ENCODE results near the gene TOP3A.
"Not testable (repeated sequence)": the region's sequence is repeated elsewhere in the genome, so short reads cannot be mapped to it uniquely, and the experiment has no call there.

Gene TOP3A

DNA sequence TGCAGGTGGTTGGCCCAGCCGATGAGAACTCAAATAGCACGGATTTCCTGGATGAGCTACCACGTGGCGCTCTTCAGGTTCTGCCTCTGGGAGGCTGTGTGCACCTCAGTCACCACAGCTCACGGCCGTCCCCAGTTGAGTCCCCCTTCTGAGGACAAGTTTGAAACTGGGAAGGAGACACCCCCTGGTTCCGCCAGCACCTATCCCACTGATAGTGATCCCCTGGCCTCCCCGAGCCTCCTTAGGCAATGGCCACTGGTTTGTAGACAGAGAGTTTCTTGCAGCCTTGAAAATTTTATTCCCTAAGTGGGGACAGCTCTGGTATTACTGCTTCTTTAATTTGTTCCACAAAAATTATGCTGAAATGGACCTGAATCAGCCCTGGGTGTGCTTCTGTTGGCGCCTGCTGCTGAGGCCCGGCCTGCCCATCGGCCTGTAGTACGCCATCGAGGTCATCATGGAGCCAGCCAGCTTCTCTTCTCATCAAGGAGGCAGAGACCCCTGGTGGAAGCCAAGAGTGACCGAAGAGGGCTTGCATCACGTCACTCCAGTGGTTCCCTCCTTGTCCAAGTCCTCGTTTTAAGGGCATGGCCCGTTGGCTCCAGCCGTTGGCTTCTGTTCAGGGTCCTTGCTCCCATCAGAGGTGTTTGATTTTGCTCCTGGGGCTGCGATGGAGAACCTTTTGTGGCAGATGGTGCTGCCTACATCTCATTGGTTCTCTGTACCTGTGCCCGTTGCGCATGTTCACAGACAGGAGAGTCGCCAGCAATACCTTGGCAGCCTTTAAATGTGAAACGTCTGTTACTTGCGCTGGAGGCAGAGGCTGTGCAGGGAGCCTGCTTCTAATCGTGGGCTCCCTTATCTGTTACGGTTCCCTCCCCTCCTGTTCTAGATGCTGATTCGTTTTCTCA is 9.6 kb upstream of the TOP3A start:
- no peak for DNase-seq

GRCh38 chr17:18323507-18324139 is 8.8 kb upstream of the TOP3A start:
- DNase-seq: no peak

GRCh38 chr17:18323007-18323406 is 8.2 kb upstream of the TOP3A start:
- no peak for DNase-seq

DNA sequence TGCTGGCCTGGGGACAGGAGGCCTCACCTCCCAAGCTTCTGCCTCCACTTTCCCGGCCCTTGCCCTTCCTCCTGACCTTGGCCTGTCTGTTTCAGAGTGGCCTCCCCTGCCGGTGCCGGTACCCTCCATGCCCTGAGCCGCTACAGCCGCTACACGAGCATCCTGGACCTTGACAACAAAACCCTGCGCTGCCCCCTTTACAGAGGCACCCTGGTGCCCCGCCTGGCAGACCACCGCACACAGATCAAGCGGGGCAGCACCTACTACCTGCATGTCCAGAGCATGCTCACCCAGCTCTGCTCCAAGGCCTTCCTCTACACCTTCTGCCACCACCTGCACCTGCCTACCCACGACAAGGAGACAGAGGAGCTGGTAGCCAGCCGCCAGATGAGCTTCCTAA is 7.7 kb upstream of the TOP3A start:
- no peak for DNase-seq

- DNase-seq: no peak
These were observed 6.5 kb upstream of the TOP3A start for GRCh38 chr17:18321309-18321708.

- DNase-seq: no peak
These were observed 5.5 kb upstream of the TOP3A start for GRCh38 chr17:18320301-18320700.

DNA sequence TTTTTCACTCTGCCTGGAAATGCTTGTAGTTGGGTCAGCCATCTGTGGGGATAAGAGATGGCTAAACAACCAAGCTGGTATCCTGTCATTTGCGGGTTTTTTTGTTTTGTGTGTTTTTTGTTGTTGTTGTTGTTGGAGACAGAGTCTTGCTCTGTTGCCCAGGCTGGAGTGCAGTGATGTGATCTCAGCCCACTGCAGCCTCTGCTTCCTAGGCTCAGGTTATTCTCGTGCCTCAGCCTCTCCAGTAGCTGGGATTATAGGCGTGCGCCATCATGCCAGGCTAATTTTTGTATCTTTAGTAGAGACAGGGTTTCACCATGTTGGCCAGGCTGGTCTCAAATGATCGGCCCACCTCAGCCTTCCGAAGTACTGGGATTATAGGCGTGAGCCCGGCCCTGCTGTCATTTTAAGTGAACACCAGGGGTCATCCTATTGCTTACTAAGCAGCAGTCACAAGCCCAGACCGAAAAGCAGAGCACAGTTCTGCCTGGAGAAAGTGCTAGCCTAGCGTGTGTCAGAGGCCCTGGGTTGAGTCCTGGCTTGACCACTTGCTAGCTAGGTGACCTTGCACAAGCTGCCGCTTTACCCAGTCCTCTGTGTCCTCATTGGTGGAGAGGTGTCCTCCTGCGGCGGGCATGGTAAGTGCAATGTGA is 4.9 kb upstream of the TOP3A start:
- no peak for DNase-seq

- DNase-seq: no peak
These were observed 4.1 kb upstream of the TOP3A start for GRCh38 chr17:18318771-18319450.

DNA sequence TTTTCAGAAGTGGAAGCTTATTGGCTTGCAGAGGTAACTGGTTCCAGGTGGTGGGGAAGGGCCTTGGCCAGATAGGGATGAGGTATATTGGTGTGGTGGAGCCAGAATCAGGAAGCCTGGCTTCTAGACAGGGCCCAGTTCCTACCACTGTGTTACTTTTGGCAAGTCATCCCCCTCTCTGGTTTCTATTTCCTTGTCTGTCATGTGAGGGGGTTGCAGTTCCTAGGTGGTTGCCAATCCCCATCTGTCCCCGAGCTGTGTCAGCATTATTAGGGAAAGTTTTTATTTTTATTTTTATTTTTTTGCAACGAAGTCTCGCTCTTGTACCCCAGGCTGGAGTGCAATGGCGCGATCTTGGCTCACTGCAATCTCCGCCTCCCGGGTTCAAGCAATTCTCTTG is 3.3 kb upstream of the TOP3A start:
- DNase-seq: no peak

DNA sequence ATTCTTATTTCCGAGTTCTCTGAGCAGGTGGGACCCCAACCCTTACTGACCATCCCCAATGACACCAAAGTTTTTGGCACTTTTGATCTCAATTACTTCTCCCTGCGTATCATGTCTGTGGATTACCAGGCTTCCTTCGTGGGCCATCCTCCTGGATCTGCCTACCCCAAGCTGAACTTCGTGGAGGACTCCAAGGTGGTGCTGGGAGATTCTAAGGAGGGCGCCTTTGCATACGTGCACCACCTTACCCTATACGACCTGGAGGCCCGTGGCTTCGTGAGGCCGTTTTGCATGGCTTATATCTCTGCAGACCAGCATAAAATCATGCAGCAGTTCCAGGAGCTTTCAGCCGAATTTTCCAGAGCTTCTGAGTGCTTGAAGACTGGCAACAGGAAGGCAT is 1.2 kb upstream of the TOP3A start:
- DNase-seq: no peak

GRCh38 chr17:18315562-18315922 is 748 bp upstream of the TOP3A start:
- DNase-seq: no peak

DNA sequence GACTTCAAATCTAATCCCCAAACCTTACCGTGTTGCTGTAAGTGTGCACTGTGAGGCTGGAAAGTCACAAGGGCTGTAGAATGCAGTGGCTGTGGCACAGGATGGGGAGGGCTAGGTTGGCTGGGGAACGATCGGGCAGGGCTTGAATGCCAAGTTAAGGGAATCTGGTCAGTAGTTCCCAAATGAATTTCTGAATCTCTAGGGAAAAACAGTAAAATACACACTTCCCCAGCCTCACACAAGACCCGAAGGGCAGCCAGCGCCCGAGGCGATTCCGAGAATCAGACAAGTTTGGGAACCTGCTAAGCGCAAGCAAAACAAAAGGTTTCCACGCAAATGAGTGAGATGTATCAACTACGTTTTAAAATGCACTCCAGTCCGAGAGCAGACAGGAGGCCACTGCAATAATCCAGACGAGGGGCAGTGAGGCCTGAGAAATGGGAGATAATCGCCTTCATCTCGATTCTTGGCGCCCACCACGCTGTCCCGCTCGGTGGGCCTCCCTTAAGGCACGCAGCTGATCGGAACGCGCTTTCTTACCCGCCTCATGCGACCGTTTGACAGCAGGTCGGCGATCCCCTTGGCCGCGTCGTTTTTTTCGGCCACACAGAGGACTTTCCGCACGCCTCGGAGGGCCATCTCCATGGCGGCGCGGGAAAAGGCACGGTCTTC is 599 bp downstream of the TOP3A start:
- peak in 1 of 2 experiments; percentile 35 for DNase-seq

GRCh38 chr17:18309202-18309601 is 5.6 kb downstream of the TOP3A start:
- DNase-seq: no peak

- not testable (repeated sequence) for DNase-seq
These were observed 11.6 kb downstream of the TOP3A start for GRCh38 chr17:18303206-18303605.

DNA sequence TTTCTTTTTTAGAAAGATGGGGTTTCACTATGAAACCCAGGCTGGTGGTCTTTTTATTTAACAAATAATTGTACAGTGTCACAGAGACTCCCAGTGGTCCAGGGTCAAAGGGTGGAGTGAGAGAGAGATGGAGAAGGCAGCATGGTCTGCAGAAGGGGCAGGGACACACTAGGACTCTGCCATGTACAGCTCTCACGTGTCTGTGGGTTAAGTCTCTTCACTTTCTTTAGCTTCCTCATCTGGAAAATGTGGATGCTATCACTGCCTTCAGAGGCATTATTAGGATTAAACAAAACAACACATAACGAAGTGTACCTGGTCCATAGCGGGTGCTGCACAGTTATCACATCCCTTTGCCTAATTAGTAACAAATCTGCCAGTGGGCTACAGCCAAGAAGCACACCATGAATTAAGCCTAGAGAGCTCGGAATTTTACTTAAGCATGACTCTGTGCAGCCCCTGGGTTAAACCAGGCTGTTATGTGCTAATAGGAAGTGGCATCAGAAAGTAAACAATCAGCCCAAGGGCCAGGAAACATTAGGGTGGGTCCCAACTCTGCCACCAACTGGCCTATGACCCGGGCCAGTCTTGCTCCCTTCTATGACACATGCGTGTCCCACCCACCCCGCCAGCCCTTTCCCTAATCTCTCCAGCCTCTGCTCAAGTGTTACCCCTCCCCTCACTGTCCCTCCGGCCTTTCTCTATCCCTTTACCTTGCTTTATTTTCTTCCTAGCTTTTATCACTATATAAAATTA is 13.9 kb downstream of the TOP3A start:
- no peak for DNase-seq

- not testable (repeated sequence) for DNase-seq
These were observed 16.7 kb downstream of the TOP3A start for GRCh38 chr17:18298061-18298460.

DNA sequence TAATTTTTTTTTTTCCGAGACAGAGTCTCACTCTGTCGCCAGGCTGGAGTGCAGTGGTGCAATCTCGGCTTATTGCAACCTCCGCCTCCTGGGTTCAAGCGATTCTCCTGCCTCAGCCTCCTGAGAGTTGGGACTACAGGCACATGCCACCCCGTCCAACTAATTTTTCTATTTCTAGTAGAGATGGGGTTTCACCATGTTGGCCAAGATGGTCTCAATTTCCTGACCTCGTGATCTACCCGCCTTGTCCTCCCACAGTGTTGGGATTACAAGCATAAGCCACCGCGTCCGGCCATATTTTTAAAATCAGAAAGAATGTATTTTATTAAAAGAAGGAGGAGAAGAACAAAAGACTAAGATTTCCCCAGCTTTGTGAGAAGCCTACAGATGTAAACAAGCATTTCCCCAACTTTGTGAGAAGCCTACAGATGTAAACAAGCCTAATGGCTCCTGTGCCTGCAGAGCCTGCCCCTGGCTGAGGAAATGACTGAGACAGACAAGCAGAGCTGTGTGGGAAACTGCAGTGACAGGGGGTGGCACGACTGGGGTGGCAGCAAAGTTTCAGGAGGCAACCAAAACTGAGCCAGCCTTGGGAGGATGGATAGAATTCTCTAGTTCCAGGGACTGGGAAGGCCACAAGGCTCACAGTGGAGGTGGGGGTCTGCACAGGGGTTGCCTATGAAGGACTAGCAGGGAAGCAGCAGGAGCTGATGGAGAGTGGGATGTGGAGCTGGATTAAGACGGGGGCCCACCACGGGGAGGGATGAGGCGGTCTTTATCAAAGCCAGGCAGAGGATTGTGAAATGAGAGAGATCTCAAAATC is 22.9 kb downstream of the TOP3A start:
- no peak for DNase-seq

DNA sequence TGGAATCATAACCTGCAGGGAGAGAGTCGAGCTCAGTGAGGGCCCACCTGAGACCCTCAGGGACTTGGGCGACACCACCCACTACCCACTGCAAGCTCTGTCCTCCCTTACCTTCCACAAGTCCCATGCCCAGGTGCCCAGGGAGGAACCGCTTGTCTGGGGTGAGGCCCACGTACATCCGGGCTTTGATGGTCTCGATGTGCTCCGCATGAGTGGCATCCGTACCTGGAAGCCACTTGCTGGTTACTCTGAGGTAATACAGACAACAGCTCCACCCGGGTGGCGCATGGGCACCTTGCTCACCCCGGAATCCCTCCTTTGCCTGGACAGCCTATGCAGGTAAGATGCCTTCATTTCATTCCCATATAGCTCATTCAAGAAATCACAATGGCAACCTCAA is 29.5 kb downstream of the TOP3A start:
- no peak for DNase-seq

- no peak for DNase-seq
These were observed 33.0 kb downstream of the TOP3A start for GRCh38 chr17:18281788-18282187.

GRCh38 chr17:18280766-18281371 is 33.9 kb downstream of the TOP3A start:
- no peak for DNase-seq

- DNase-seq: no peak
These were observed 34.5 kb downstream of the TOP3A start for GRCh38 chr17:18280249-18280648.

Data from activated T-cell treated with anti-CD3 and anti-CD28 coated beads, Interleukin-2, amount 50 U/mL, for 48 hours (primary cell).